WI38 (cell line): Measurements from ENCODE around the gene SPTB.

Experiments used
- H3K4me3 ChIP-seq: 2 replicates; pipeline ENCODE4 v1.5.1; 2011; ENCODE audit warnings: low read depth, mild to moderate bottlenecking, control low read depth, low read length
- CTCF ChIP-seq: IDR thresholded peaks from 2 replicates; pipeline ENCODE4 v1.5.1; 2012; ENCODE audit warnings: low read depth, mild to moderate bottlenecking, control low read depth, low read length

The SPTB gene

GRCh38 chr14:64919618-64920017, 39.9 kb upstream of the SPTB start:
- no peak for TF ChIP-seq CTCF

DNA sequence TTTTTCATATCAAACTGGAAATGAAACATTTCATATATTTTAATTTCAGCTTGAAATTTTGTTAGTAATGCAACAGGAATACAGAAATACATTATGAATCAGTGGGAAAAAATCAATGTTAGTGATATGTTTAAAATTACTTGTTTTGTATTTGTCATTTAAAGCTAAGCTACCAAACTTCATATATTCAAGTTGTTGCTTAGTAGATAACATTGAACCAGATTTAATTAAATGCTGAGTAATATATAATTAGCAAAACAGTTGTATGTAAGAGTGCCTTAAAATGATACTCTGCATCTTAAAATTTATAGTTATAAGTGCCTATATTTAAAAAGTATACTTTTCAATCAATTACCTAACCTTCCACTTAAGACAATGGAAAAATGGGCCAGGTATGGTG, 39.5 kb upstream of the SPTB start:
- no peak for TF ChIP-seq CTCF
- H3K4me3 ChIP-seq, result no peak overlapping the region

More at GRCh38 chr14:64919618-64920017, 39.9 kb upstream of the SPTB start:
- H3K4me3 ChIP-seq, result no peak overlapping the region

DNA sequence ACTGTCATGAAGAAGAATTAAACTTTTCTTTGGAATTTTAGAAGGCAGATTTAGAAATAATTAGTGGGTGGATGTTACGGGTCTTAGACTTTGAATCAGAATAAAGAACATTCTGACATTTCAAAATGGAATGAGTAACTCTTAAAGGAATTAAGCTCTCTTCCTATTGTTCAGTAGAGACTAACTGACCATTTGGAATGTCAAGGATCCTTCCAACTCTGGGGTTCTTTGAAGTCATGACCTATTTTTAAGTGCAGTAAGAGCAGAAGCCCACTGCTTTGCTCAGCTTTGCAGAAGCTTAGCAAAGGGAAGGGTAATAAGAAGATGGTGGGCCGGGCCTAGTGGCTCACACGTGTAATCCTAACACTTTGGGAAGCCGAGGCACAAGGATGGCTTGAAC, 38.5 kb upstream of the SPTB start:
- no peak for TF ChIP-seq CTCF
- H3K4me3 ChIP-seq, result no peak overlapping the region

GRCh38 chr14:64915797-64916196, 36.1 kb upstream of the SPTB start:
- TF ChIP-seq CTCF, result no peak
- no peak overlapping the region for H3K4me3 ChIP-seq

DNA sequence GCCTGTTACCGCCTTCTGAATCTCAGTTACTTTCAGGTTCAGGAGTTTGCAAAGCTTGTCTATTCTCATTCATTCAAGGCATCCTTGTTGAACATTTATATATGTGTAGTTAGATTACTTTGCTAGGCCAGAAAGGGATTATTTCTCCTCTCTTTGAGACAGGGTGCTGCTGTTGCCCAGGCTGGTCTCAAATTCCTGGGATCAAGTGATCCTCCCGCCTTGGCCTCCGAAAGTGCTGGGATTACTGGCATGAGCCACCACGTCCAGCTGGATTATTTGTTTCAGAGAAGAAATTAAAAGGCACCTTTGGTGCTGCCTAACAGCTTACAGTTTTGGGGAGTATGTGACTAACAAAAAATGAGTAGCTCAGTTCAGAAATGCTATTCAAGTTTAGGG, 35.3 kb upstream of the SPTB start:
- TF ChIP-seq CTCF, result no peak

DNA sequence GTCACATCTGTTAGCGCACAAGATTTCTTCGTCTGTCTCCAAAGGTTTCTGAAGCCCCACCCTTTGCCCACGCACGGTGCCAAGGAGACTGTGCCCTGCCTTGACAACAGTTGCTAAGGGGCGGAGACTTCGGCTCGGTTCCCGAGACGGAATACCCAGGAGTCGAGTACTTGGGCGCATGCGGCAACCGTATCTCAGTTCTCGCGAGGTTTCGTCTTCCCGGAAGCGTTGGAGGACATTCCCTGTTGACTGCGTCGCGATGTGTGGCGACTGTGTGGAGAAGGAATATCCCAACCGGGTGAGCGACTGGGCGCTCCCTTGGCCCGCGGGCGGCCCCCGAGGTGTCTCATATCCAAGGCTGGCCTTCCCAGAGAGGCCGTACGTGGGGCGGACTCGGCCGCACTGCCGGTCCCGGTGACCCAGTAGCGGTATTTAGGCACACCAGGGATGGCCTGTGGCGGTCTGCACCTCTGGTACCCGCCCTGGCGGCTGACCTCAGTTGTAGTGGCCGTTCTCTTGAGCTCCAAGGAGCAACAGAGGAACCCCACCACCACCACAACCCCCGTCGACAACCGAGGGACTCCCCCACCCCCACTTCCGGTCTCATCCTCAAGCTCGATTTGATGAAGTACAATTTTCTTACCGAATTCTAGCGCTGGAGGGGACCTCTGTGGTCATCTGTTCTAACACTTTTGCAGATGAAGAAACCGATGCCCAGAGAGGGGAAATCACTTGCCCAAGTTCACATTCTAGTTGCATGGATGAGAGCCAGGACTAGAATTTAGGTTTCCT, 34.7 kb upstream of the SPTB start, which contains the start of gene CHURC1:
Gene CHURC1, plus strand, starts transcription at position 219 of the 792 bp plus-strand sequence. Its CDS starts 41 bp downstream, at position 260.
- no peak for TF ChIP-seq CTCF

More for the DNA sequence above, 35.3 kb upstream of the SPTB start:
- H3K4me3 ChIP-seq, result peak overlapping the region; percentile 92

GRCh38 chr14:64913477-64913876, 33.8 kb upstream of the SPTB start:
- H3K4me3 ChIP-seq, result peak overlapping the region; percentile 92; the same call in 1 of the 2 replicates

More for the DNA sequence above, 34.7 kb upstream of the SPTB start, which contains the start of gene CHURC1:
- peak within 1 kb of the TSS; percentile 92 for H3K4me3 ChIP-seq

GRCh38 chr14:64912261-64912660, 32.6 kb upstream of the SPTB start:
- no peak overlapping the region for H3K4me3 ChIP-seq
- TF ChIP-seq CTCF, result no peak
